Testis (tissue), 3 donors: ENCODE measurements around the gene RERE. TPM values are rescaled to one million over a fixed set of nuclear protein-coding genes. Genes with fewer than 3 reads are reported as not detected.

Experiments
- DNase-seq: peaks from one replicate; pipeline ENCODE4 v3.0.0-alpha.2; 2019
- H3K27ac ChIP-seq, 2 donors: fragments of 200-600 bp; sonication (generic); one replicate each; pipeline ENCODE4 v1.5.1; 2019
- H3K27me3 ChIP-seq: fragments of 200-600 bp; sonication (generic); one replicate; pipeline ENCODE4 v1.5.1; 2019
- H3K36me3 ChIP-seq: fragments of 200-600 bp; sonication (generic); one replicate; pipeline ENCODE4 v1.5.1; 2017; ENCODE audit warnings: low read depth; ENCODE audit errors: missing control alignments
- H3K4me1 ChIP-seq: fragments of 200-600 bp; sonication (generic); one replicate; pipeline ENCODE4 v1.5.1; 2019
- H3K4me3 ChIP-seq, 2 donors: fragments of 200-600 bp; sonication (generic); one replicate each; pipeline ENCODE4 v1.5.1; 2017 to 2019
- H3K9me3 ChIP-seq: fragments of 200-600 bp; sonication (generic); one replicate; pipeline ENCODE4 v1.5.1; 2017
- POLR2A ChIP-seq: fragments of 450-650 bp; IDR thresholded peaks from one replicate; pipeline ENCODE4 v1.6.1; 2017; ENCODE audit warnings: antibody characterized with exemption, mild to moderate bottlenecking, moderate library complexity
- WGBS, 2 donors: methylation state at CpG; one replicate each; pipeline ENCODE4 v1.1.5; 2018; 5-methylcytosine and 5-hydroxymethylcytosine counted together
- intact Hi-C: fragments of 100-400 bp; cut with DNase I; formaldehyde crosslinking; loops from one replicate; pipeline ENCODE4 v1.15.1; 2023; ENCODE audit warnings: low total_unique reads
- polyA plus RNA-seq: library from polyadenylated mRNA; stranded (reverse); fragments of 350-450 nt; fragmentation: Illumina TruSeq; extraction: RNeasy Lipid Tissue Mini Kit (QIAGEN cat#74804); gene quantifications from one replicate; pipeline ENCODE4 v1.2.3, GENCODE V29; 2014; ENCODE audit warnings: low read depth, low replicate concordance; ENCODE audit not compliant: insufficient read depth
- total RNA-seq, 2 donors: library from RNA; depleted of rRNA; stranded (reverse); fragments of >200 nt; gene quantifications; one replicate each; pipeline ENCODE4 v1.2.3, GENCODE V29; 2016
- TF ChIP-seq, protein P1 (sequence below), 3 experiments: fragments of 450-650 bp in 2 of 3; fragments of 200-600 bp in 1 of 3; sonication (generic) in 1 of 3; IDR thresholded peaks; one replicate each; pipeline ENCODE4 v1.5.1; 2016 to 2019; ENCODE audit warnings: antibody characterized with exemption in 3 of 3, mild to moderate bottlenecking in 2 of 3, moderate library complexity in 1 of 3

The RERE gene
- total and polyA plus RNA-seq, 3 donors from 2014 or later = 90.8 to 229 (median 203) TPM

DNA sequence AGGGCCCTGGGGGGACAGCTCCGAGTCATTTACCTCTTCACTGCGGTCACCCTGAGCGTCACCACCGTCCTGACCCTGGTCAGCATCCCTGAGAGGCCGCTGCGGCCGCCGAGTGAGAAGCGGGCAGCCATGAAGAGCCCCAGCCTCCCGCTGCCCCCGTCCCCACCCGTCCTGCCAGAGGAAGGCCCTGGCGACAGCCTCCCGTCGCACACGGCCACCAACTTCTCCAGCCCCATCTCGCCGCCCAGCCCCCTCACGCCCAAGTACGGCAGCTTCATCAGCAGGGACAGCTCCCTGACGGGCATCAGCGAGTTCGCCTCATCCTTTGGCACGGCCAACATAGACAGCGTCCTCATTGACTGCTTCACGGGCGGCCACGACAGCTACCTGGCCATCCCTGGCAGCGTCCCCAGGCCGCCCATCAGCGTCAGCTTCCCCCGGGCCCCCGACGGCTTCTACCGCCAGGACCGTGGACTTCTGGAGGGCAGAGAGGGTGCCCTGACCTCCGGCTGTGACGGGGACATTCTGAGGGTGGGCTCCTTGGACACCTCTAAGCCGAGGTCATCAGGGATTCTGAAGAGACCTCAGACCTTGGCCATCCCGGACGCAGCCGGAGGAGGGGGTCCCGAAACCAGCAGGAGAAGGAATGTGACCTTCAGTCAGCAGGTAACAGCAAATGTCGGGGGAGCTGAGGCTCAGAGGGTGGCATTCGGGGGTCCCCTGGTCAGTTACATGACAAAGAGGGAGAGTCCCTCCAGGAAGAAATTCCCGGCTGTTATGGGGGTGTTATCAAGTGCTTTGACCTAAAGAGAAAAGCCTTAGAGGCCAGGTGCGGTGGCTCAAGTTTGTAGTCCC is 486.9 kb downstream of the RERE start:
- 92 to 95% methylated on average over 37 to 44 of the region's 47 CpGs for WGBS, 2 donors
- intact Hi-C loops = no loop called here
- Histone ChIP-seq H3K4me1 (no peaks in the 10 kb centered on the region), H3K9me3 (no peaks in the 10 kb centered on the region), H3K27me3 (no peaks in the 10 kb centered on the region), H3K36me3 (no peaks in the 10 kb centered on the region), H3K4me3 (no peak overlapping the region), H3K27ac (no peak overlapping the region)
- TF ChIP-seq POLR2A = no peak
- TF ChIP-seq, protein P1, sequence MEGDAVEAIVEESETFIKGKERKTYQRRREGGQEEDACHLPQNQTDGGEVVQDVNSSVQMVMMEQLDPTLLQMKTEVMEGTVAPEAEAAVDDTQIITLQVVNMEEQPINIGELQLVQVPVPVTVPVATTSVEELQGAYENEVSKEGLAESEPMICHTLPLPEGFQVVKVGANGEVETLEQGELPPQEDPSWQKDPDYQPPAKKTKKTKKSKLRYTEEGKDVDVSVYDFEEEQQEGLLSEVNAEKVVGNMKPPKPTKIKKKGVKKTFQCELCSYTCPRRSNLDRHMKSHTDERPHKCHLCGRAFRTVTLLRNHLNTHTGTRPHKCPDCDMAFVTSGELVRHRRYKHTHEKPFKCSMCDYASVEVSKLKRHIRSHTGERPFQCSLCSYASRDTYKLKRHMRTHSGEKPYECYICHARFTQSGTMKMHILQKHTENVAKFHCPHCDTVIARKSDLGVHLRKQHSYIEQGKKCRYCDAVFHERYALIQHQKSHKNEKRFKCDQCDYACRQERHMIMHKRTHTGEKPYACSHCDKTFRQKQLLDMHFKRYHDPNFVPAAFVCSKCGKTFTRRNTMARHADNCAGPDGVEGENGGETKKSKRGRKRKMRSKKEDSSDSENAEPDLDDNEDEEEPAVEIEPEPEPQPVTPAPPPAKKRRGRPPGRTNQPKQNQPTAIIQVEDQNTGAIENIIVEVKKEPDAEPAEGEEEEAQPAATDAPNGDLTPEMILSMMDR (IDR thresholded peaks at IDR 0.05) = no peak
- no peak for DNase-seq

DNA sequence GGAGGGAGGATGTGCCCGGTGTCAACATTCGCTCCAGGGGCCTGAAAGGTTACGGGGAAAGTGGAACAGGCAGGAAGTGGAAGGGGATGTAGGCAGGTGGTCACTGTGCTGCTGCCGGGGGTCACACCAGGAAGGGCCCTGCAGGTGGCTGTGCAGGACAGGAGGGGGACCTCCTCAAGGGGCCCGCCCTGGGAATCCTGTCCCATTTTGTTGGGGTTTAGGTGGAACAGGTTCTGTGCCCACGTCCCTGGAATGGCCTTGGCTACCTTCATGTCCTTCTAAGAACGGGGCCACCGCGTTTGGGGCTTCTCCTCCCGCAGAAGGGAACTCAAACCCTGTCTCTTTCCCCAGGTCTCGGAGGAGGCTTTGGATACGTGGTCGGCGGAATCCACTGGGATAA is 487.6 kb downstream of the RERE start:
- Histone ChIP-seq H3K27me3 (no peaks in the 10 kb centered on the region), H3K4me1 (no peaks in the 10 kb centered on the region), H3K9me3 (no peaks in the 10 kb centered on the region), H3K36me3 (no peaks in the 10 kb centered on the region), H3K27ac (no peak overlapping the region), H3K4me3 (no peak overlapping the region)
- no peak for DNase-seq
- no peak for TF ChIP-seq POLR2A
- WGBS, 2 donors = 88 to 92% methylated on average over 9 to 14 of the region's 14 CpGs
- intact Hi-C loops = no loop called here

DNA sequence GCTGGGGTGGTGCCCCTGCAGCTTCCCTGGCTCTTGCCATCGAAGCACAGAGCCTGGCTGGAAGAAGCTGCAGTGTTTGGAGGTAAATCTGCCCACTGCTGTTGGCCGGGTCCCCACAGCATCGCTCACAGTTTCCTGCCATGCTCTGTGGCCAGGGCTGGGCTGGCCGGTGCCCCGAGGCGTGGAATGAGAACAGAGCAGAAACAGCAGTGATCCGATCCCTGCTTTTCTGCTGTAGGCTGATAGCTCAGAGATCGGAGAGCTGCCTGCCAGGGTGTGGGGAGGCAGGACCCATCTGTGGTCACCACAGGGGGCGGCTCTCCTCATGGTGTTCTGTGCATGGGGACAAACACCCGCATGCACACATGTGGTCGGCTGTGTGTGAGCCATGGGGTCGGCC is 488.0 kb downstream of the RERE start:
- H3K9me3 ChIP-seq = no peaks in the 10 kb centered on the region
- H3K4me1 ChIP-seq = no peaks in the 10 kb centered on the region
- WGBS, 2 donors = 73 to 93% methylated on average over 4 to 12 of the region's 12 CpGs
- H3K27ac ChIP-seq = no peak overlapping the region
- H3K27me3 ChIP-seq = no peaks in the 10 kb centered on the region
- intact Hi-C loops = no loop called here
- H3K4me3 ChIP-seq = no peak overlapping the region
- H3K36me3 ChIP-seq = no peaks in the 10 kb centered on the region
- no peak for TF ChIP-seq POLR2A
- TF ChIP-seq, protein P1 (IDR thresholded peaks at IDR 0.05) = no peak
- no peak for DNase-seq

DNA sequence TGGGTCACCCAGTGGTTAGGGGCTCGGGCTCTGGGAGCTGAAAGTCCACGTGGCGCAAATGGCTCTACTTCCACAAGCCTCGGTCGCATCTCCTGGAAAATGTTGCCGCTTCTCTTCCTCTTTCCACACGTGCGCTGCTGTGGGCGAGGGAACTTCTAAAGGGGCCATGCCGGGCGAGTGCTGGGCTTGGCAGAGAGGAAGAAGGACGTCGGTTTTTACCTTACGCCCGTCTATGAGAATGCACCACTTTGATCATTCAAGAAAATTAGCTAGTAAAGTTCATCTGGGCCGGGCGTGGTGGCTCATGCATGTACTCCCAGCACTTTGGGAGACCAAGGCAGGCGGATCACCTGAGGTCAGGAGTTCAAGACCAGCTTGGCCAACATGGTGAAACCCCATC is 489.2 kb downstream of the RERE start:
- Histone ChIP-seq H3K27ac (no peak overlapping the region), H3K4me3 (no peak overlapping the region), H3K36me3 (no peaks in the 10 kb centered on the region), H3K4me1 (peaks cover 2% of the 10 kb centered on the region), H3K9me3 (no peaks in the 10 kb centered on the region), H3K27me3 (no peaks in the 10 kb centered on the region)
- no peak for DNase-seq
- TF ChIP-seq, protein P1 (IDR thresholded peaks at IDR 0.05) = no peak
- no peak for TF ChIP-seq POLR2A
- WGBS, 2 donors = 96 to 97% methylated on average over 16 to 18 of the region's 18 CpGs
- intact Hi-C loops = no loop called here

DNA sequence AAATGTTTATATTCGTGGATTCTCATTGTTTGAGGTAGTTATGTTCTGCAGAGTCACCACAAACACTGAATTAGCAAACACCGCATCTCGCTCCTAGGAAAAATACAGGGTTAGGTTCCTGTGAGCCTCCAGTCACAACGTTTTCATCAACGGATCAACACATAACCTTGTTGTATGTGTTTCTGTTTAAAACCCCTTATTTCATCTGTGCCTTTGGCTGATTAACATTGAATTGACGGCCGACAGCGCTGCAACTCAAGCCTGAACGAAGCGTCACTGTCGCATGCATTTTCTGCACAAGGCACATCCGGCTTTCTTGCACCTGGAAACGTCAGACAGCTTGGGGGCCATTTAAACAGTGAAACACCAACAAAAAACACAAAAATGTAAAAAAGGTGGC is 491.2 kb downstream of the RERE start:
- Histone ChIP-seq H3K4me3 (no peak overlapping the region), H3K27ac (no peak overlapping the region), H3K4me1 (peaks cover 2% of the 10 kb centered on the region), H3K36me3 (no peaks in the 10 kb centered on the region), H3K27me3 (no peaks in the 10 kb centered on the region), H3K9me3 (no peaks in the 10 kb centered on the region)
- no peak for TF ChIP-seq POLR2A
- TF ChIP-seq, protein P1 (IDR thresholded peaks at IDR 0.05) = no peak
- intact Hi-C loops = no loop called here
- DNase-seq = no peak
- 91 to 95% methylated on average over 13 of the region's 13 CpGs for WGBS, 2 donors
